Lower lobe of right lung (tissue), 2 donors: ENCODE results near the gene NEURL3. TPM values are rescaled to one million over a fixed set of nuclear protein-coding genes. Genes with fewer than 3 reads are reported as not detected.

ENCODE experiments used
- ATAC-seq, 2 donors: fragments of 200-7000 bp; cut with Tn5 transposase; one replicate each; pipeline ENCODE4 v1.9.1; 2020 to 2022; ENCODE audit warnings: mild to moderate bottlenecking in 2 of 2, moderate library complexity in 2 of 2
- DNase-seq: peaks from one replicate; pipeline ENCODE4 v3.0.0-alpha.2; 2020
- H3K27ac ChIP-seq: fragments of 200-600 bp; one replicate; pipeline ENCODE4 v1.8.0; 2022
- H3K27me3 ChIP-seq: fragments of 200-600 bp; one replicate; pipeline ENCODE4 v1.8.0; 2022; ENCODE audit warnings: low read depth
- H3K36me3 ChIP-seq: fragments of 200-600 bp; one replicate; pipeline ENCODE4 v1.8.0; 2022; ENCODE audit warnings: mild to moderate bottlenecking
- H3K4me1 ChIP-seq: fragments of 200-600 bp; one replicate; pipeline ENCODE4 v1.8.0; 2022
- H3K4me3 ChIP-seq: fragments of 200-600 bp; one replicate; pipeline ENCODE4 v1.8.0; 2022; ENCODE audit warnings: mild to moderate bottlenecking
- H3K9me3 ChIP-seq: fragments of 200-600 bp; one replicate; pipeline ENCODE4 v1.8.0; 2022
- intact Hi-C: fragments of 100-400 bp; cut with DNase I; formaldehyde crosslinking; loops from one replicate; pipeline ENCODE4 v1.11.0; 2022
- total RNA-seq: library from RNA; stranded (reverse); fragmentation: NEBNext Ultra II Directional; extraction: Animal tissue kit (Norgen Biotek cat#: 25700); gene quantifications from one replicate; pipeline ENCODE4 v1.2.1, GENCODE V29; 2021
- TF ChIP-seq, protein P1 (sequence below): fragments of 200-600 bp; IDR thresholded peaks from one replicate; pipeline ENCODE4 v1.8.0; 2022; ENCODE audit warnings: antibody characterized with exemption, mild to moderate bottlenecking
- donor health status: DM: no; HTN: yes; CAD: no; lungs with severe emphysema.

Gene NEURL3
- total RNA-seq, 1 donor from 2014 or later = 0.27 TPM

DNA sequence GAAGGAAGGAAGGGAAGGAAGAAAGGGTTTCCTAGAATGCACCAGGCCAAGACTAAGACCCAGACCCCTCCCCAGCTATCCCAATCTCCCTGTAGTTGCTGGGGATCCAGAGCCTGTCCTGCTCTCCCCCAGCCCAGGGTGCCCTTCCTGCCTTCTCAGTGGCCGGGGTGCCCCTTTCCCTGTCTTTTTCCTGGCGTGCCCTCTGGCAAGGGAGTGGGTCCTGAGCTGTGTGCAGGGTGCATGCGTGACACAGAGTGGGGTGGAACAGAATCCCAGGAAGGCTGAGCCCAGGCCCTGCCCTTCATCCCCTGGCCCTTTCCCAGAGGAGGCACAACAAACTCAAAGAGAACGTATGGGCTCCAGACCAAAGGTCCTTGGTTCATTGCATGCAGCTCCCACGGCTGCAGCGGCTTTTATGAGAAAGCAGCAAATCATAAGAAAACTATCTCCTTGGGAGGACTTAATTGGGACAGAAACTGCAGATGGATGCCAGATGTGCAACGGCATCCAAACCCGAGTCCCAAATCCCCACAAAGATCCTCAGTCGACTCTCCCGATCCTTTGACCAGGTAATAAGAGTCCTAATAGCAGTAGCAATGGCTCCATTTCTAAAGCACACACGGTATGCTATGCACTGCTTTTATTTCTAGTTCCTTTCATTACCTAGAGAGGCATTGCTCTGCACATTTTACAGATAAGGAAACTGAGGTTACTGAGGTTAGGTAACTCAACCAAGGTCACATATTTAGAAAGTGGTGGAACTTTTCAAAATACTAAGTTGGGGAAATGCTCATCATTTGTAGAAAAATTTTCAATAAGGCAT lies 18.7 kb upstream of the NEURL3 start:
- no peak for DNase-seq
- peaks cover 20% of the 10 kb centered on the region for H3K4me1 ChIP-seq

DNA sequence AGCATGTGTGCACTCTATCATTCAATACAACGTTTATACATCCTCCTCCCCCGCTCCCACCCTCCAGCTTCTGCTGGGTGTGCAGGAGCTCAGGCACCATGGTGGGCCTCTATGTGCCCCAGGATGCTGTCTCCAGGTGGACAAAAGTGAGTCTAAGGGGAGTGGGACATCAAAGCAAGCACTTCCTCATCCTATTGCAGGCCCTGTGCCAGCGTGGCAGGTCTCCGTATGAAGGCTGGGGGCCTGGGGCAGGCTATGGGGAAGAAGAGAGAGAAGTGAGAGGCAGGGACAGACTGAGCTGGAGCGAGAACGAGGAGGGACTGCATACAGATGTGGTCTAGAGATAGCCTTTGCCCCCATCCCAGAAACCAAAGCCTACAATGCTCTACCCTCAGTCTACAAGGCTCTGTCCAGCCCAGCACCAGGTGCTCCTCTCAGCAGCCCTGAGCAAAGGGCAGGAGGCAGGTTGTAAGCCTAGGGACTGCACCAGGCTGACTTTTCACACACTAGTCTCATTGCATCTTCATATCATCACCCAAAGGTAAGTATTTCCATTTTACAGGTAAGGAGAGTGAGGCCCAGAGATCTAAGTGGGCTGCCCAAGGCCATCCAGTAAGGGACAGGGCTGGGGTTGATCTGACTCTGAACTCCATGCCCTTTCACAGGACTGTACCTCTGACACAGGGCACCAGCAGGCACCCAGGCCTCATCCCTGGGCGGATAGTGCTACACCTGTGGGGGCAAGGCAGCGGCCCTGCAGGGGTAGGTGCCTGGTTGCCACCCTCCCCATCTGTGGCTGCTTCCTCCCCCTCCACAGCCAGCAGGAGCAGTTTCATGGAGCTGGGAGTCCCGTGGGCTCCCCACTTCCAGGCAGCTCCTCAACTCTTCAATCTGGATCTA lies 17.4 kb upstream of the NEURL3 start:
- Histone ChIP-seq H3K27me3 (no peaks in the 10 kb centered on the region), H3K4me3 (no peak overlapping the region), H3K36me3 (no peaks in the 10 kb centered on the region), H3K9me3 (no peaks in the 10 kb centered on the region), H3K27ac (no peak overlapping the region), H3K4me1 (peaks cover 7% of the 10 kb centered on the region)
- intact Hi-C loops = no loop called here
- DNase-seq (no peak), ATAC-seq (no peak)
- TF ChIP-seq, protein P1, sequence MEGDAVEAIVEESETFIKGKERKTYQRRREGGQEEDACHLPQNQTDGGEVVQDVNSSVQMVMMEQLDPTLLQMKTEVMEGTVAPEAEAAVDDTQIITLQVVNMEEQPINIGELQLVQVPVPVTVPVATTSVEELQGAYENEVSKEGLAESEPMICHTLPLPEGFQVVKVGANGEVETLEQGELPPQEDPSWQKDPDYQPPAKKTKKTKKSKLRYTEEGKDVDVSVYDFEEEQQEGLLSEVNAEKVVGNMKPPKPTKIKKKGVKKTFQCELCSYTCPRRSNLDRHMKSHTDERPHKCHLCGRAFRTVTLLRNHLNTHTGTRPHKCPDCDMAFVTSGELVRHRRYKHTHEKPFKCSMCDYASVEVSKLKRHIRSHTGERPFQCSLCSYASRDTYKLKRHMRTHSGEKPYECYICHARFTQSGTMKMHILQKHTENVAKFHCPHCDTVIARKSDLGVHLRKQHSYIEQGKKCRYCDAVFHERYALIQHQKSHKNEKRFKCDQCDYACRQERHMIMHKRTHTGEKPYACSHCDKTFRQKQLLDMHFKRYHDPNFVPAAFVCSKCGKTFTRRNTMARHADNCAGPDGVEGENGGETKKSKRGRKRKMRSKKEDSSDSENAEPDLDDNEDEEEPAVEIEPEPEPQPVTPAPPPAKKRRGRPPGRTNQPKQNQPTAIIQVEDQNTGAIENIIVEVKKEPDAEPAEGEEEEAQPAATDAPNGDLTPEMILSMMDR = no peak

More for the DNA sequence above, 18.7 kb upstream of the NEURL3 start:
- H3K27me3 ChIP-seq = no peaks in the 10 kb centered on the region
- H3K9me3 ChIP-seq = no peaks in the 10 kb centered on the region
- no peak overlapping the region for H3K4me3 ChIP-seq
- no peaks in the 10 kb centered on the region for H3K36me3 ChIP-seq
- intact Hi-C loops = no loop called here
- no peak for ATAC-seq
- TF ChIP-seq, protein P1 = no peak
- H3K27ac ChIP-seq = no peak overlapping the region

DNA sequence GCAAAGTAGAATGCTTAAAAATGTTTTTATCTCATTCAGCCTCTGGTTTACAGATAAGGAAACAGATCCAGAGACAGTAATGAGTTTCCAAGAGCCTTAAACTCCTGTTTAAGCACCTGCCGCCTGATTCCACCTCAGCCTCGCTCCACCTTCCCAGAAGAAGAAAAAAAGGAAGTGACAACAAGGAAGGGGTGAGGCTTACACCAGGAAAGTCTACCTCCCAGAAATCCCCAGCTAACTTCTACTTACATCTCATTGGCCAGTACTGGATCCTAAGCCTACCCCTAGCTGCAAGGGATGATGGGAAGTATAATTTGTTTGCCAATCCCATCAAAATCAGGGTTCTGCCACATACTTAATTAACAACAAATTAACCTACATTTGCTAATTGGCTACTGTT lies 16.1 kb upstream of the NEURL3 start:
- no peak for DNase-seq
- H3K36me3 ChIP-seq = no peaks in the 10 kb centered on the region
- no peak for ATAC-seq
- H3K4me1 ChIP-seq = no peaks in the 10 kb centered on the region
- H3K27ac ChIP-seq = no peak overlapping the region
- peaks cover 8% of the 10 kb centered on the region for H3K9me3 ChIP-seq
- intact Hi-C loops = no loop called here
- TF ChIP-seq, protein P1 = no peak
- no peak overlapping the region for H3K4me3 ChIP-seq
- no peaks in the 10 kb centered on the region for H3K27me3 ChIP-seq

DNA sequence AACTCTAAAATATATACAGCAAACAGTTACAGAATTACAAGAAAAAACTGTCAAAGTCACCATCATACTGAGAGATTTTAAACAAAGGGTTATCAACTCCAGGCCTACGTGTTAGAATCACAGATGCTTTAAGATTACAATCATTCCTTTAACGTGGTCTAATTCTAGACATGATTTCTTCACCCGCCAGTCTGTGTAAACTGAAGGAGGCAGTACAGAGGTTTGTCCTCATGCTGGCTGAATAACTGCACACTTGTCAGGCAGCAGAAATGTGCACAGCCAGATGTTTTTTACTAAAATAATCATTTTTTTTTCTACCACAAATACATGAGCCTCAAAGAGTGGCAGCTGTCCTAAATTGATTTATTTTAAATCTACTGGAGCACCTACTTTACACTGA lies 15.5 kb upstream of the NEURL3 start:
- DNase-seq (no peak), ATAC-seq (no peak)
- TF ChIP-seq, protein P1 = no peak
- peaks cover 8% of the 10 kb centered on the region for H3K9me3 ChIP-seq
- H3K27me3 ChIP-seq = no peaks in the 10 kb centered on the region
- H3K36me3 ChIP-seq = no peaks in the 10 kb centered on the region
- no peaks in the 10 kb centered on the region for H3K4me1 ChIP-seq
- intact Hi-C loops = no loop called here
- H3K27ac ChIP-seq = no peak overlapping the region
- no peak overlapping the region for H3K4me3 ChIP-seq

DNA sequence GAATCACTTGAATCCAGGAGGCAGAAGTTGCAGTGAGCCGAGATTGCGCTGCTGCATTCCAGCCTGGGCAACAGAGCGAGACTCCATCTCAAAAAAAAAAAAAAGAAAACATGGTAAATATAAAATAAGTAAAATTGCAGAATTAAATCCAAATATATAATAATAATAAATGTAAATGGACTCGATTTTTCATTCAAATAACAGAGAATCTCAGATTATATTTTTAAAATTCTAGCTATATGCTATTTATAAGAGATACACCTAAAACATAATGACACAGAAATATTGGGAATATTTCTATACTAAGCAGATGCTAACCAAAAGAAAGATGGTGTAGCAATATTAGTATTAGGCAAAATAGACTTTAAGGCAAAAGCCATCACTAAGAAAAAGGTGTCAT lies 15.1 kb upstream of the NEURL3 start:
- Histone ChIP-seq H3K27ac (no peak overlapping the region), H3K4me3 (no peak overlapping the region), H3K4me1 (no peaks in the 10 kb centered on the region), H3K9me3 (peaks cover 8% of the 10 kb centered on the region), H3K27me3 (no peaks in the 10 kb centered on the region), H3K36me3 (no peaks in the 10 kb centered on the region)
- intact Hi-C loops = no loop called here
- ATAC-seq (no peak), DNase-seq (no peak)
- TF ChIP-seq, protein P1 = no peak
